GM21825 (cell line): ENCODE results near the gene CFI.
"Not testable (repeated sequence)": the region's sequence is repeated elsewhere in the genome, so short reads cannot be mapped to it uniquely, and the experiment has no call there.

ENCODE experiments used
- ATAC-seq: cut with Tn5 transposase; IDR thresholded peaks from one replicate; pipeline ENCODE4 v1.9.1; 2021; ENCODE audit warnings: mild to moderate bottlenecking, moderate library complexity; ENCODE audit not compliant: unreplicated experiment

The CFI gene

GRCh38 chr4:109801099-109801789, 555 bp downstream of the CFI start:
- ATAC-seq, result no peak

- ATAC-seq, result no peak
Measured at GRCh38 chr4:109798866-109799265, 2.9 kb downstream of the CFI start.

GRCh38 chr4:109795059-109795458, 6.7 kb downstream of the CFI start:
- no peak for ATAC-seq

GRCh38 chr4:109787807-109788206, 14.0 kb downstream of the CFI start:
- no peak for ATAC-seq

GRCh38 chr4:109786846-109787245, 15.0 kb downstream of the CFI start:
- no peak for ATAC-seq

- ATAC-seq, result not testable (repeated sequence)
Measured at GRCh38 chr4:109782092-109782491, 19.7 kb downstream of the CFI start.

- no peak for ATAC-seq
Measured at GRCh38 chr4:109764789-109765402, 36.9 kb downstream of the CFI start.

GRCh38 chr4:109764376-109764775, 37.4 kb downstream of the CFI start:
- ATAC-seq, result no peak

- no peak for ATAC-seq
Measured at GRCh38 chr4:109760682-109761081, 41.1 kb downstream of the CFI start.

GRCh38 chr4:109755656-109756055, 46.1 kb downstream of the CFI start:
- no peak for ATAC-seq

- ATAC-seq, result no peak
Measured at GRCh38 chr4:109754093-109754857, 47.5 kb downstream of the CFI start.

- no peak for ATAC-seq
Measured at GRCh38 chr4:109752525-109752924, 49.3 kb downstream of the CFI start.

- ATAC-seq, result no peak
Measured at GRCh38 chr4:109751852-109752251, 49.9 kb downstream of the CFI start.

GRCh38 chr4:109750652-109751244, 51.1 kb downstream of the CFI start:
- no peak for ATAC-seq

GRCh38 chr4:109749388-109750082, 52.3 kb downstream of the CFI start:
- ATAC-seq, result no peak

- ATAC-seq, result no peak
Measured at GRCh38 chr4:109748114-109748513, 53.7 kb downstream of the CFI start.

- ATAC-seq, result no peak
Measured at GRCh38 chr4:109746728-109747127, 55.1 kb downstream of the CFI start.

GRCh38 chr4:109745830-109746229, 56.0 kb downstream of the CFI start:
- no peak for ATAC-seq

GRCh38 chr4:109739547-109739946, 62.3 kb downstream of the CFI start:
- ATAC-seq, result no peak

GRCh38 chr4:109738104-109738872, 63.5 kb downstream of the CFI start:
- no peak for ATAC-seq
